HL-60 (cell line): ENCODE data around the gene RTN4RL2.

Experiments
- CTCF ChIP-seq: IDR thresholded peaks from one replicate; pipeline ENCODE4 v1.5.1; 2011; ENCODE audit warnings: low read length, control low read depth, inconsistent platforms; ENCODE audit not compliant: insufficient read depth
- POLR2AphosphoS5 ChIP-seq: IDR thresholded peaks from 2 replicates; pipeline ENCODE4 v1.6.1; 2012; ENCODE audit warnings: low read depth
- REST ChIP-seq: IDR thresholded peaks from 2 replicates; pipeline ENCODE4 v1.6.1; 2012; ENCODE audit warnings: low read depth; ENCODE audit not compliant: insufficient replicate concordance

GRCh38 chr11:57436031-57436430, 24.3 kb upstream of the RTN4RL2 start:
- TF ChIP-seq CTCF (no peak), POLR2AphosphoS5 (no peak), REST (no peak)
